Neural progenitor cell (in vitro differentiated cells): ENCODE measurements around the gene SNX17.

ENCODE experiments used
- EZH2 ChIP-seq: fragments of 200-600 bp; sonication (generic); IDR thresholded peaks from 2 replicates; pipeline ENCODE4 v1.6.1; 2017; ENCODE audit warnings: antibody characterized with exemption, mild to moderate bottlenecking, moderate library complexity
- EZH2phosphoT487 ChIP-seq: fragments of 200-600 bp; sonication (generic); IDR thresholded peaks from 2 replicates; pipeline ENCODE4 v1.6.1; 2017; ENCODE audit warnings: antibody characterized with exemption
- TF ChIP-seq, protein P1 (sequence below): fragments of 200-600 bp; sonication (generic); IDR thresholded peaks from 2 replicates; pipeline ENCODE4 v1.5.1; 2017; ENCODE audit warnings: antibody characterized with exemption, mild to moderate bottlenecking

DNA sequence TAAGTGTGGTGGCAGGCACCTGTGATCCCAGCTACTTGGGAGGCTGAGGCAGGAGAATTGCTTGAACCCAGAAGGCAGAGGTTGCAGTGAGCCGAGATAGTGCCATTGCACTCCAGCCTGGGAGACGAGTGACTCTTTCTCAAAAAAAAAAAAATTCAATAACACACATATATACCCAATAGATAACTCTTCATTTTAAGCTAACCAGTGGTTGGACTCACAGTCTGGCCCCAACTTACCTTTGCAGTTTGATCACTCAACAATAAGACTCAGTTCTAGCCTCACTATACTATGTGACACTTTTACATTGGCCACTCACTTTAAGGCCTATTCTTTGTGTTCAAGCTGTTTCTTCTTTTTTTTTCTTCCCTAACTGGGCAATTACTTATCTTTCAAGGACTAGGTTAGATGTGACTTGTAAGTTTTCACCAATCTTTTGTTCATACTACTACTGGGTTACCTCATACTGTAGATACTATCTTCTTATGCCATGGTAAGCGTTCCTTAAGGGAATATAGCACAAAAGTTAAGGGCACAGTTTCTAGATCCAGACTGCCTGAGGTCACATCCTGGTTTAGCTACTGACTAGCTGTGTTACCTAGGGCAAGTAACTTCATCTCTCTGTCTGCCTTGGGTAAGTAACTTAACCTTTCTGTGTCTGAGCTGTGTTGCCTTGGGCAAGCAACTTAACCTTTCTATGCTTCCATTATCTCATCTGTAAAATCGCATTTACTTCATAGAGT is 7.6 kb upstream of the SNX17 start:
- TF ChIP-seq EZH2 (no peak), EZH2phosphoT487 (no peak)
- TF ChIP-seq, protein P1, sequence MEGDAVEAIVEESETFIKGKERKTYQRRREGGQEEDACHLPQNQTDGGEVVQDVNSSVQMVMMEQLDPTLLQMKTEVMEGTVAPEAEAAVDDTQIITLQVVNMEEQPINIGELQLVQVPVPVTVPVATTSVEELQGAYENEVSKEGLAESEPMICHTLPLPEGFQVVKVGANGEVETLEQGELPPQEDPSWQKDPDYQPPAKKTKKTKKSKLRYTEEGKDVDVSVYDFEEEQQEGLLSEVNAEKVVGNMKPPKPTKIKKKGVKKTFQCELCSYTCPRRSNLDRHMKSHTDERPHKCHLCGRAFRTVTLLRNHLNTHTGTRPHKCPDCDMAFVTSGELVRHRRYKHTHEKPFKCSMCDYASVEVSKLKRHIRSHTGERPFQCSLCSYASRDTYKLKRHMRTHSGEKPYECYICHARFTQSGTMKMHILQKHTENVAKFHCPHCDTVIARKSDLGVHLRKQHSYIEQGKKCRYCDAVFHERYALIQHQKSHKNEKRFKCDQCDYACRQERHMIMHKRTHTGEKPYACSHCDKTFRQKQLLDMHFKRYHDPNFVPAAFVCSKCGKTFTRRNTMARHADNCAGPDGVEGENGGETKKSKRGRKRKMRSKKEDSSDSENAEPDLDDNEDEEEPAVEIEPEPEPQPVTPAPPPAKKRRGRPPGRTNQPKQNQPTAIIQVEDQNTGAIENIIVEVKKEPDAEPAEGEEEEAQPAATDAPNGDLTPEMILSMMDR, result no peak
